GM12801 (cell line): ENCODE data around the gene EXOC4.

Source experiments
- TF ChIP-seq, protein P1 (sequence below): IDR thresholded peaks from one replicate; pipeline ENCODE4 v1.5.1; 2011; ENCODE audit warnings: control low read depth; ENCODE audit not compliant: insufficient read length; ENCODE audit errors: extremely low read depth

EXOC4 gene

DNA sequence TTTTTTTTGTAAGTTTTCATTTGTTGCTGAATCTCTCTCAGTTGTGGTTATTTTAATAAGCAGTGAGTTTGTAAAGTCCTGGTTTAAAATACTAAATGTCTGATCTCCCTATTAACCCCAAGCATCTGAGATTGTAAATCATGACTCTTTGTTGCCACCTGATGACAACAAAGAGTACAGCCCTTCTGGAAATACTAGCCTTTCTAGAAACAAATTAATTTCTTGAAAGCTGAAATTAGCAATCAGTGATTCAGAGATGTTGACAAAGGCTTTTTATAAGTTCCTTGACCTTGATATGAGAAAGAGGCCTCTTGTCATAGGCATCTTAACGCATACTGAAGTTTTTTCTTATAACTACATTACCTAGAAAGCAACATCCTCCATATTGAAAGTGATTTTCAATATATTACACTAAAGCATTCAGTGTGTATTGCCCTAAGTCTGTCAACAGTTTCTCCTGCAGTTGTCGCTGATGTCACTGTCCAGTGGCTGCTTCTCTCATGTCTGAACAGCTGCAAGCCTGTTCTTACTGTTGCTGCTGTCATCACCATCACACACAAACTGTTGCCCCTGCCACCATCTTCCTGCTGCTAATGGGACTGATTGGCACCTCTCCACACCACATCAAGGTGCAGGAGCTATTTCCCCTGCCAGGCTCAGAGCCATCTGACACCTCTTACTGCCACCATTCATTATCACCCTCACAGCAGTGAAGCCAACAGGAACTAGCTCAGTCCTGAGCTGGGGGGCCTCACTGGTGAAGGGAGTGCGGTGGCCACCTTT is 779.1 kb downstream of the EXOC4 start:
- TF ChIP-seq, protein P1, sequence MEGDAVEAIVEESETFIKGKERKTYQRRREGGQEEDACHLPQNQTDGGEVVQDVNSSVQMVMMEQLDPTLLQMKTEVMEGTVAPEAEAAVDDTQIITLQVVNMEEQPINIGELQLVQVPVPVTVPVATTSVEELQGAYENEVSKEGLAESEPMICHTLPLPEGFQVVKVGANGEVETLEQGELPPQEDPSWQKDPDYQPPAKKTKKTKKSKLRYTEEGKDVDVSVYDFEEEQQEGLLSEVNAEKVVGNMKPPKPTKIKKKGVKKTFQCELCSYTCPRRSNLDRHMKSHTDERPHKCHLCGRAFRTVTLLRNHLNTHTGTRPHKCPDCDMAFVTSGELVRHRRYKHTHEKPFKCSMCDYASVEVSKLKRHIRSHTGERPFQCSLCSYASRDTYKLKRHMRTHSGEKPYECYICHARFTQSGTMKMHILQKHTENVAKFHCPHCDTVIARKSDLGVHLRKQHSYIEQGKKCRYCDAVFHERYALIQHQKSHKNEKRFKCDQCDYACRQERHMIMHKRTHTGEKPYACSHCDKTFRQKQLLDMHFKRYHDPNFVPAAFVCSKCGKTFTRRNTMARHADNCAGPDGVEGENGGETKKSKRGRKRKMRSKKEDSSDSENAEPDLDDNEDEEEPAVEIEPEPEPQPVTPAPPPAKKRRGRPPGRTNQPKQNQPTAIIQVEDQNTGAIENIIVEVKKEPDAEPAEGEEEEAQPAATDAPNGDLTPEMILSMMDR = no peak

DNA sequence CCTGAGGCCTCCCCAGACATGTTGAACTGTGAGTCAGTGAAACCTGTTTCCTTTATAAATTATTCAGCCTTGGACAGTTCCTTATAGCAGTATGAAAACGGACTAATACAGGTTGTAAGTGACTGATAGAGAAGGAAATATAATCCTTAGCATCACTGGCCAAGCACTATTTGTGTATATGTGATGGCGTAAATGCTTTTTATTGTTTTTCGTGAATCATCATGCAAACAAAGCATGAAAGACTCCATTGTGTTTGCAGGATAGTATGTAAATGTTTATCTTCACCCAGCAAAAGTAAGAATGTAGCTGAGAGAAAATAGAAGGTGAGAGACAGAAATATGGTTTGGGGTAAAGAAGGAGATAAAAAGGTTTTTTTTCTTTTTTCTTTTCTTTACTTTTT is 781.8 kb downstream of the EXOC4 start:
- TF ChIP-seq, protein P1 = no peak

DNA sequence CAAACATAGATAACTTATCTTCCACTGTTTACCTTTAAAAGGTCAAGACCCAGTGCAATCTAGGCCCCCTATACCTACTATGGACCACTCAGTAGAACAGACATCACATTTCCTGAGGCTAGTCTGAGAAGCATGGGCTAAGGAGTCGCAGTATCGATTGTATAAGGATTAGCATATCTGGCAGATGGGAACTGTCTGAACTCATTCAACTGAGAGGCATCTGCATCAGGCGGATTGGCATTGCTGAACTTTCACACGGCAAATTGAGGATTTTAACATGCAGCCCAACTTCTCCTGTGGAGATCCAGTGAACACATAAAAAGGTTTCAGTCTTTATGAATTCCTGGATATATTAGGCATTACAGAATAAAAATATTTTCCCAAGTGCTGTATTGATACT is 785.1 kb downstream of the EXOC4 start:
- TF ChIP-seq, protein P1 = no peak

DNA sequence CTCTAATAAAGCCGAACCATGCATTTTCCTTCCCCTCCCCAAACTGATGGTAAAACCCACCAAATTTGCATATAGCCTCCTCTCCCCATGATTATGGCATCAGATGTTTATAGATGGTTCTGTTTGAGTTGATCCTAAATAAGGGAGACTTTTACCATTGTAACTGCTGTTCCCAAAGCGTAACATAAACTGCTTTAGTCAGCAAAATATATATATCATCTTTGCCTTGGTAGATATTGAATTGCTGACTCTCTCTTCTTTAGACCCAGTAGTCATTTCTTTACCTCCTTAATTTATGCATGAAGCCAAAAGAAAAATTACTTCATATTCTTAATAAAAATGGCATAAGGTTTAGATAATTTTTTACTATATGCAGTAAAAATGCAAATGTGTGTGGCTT is 788.1 kb downstream of the EXOC4 start:
- TF ChIP-seq, protein P1 = no peak

DNA sequence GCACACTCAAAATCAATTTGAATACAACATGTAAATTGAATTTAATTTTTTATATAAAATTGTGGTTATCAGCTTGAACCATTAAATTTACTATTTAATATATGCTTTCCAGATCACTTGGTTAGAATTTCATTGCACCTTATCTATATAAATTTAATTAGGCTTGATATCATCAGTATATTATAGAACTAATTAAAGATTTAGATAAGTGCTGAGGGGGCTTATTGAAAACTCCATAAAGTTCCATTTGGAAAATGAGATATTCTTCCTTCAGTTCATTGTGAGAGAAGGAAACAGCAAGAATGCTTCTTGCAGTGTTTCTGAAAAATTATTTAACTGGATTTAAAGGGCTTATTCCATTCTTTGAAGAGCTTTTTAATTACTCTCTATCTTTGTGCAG is 788.6 kb downstream of the EXOC4 start:
- TF ChIP-seq, protein P1 = no peak

DNA sequence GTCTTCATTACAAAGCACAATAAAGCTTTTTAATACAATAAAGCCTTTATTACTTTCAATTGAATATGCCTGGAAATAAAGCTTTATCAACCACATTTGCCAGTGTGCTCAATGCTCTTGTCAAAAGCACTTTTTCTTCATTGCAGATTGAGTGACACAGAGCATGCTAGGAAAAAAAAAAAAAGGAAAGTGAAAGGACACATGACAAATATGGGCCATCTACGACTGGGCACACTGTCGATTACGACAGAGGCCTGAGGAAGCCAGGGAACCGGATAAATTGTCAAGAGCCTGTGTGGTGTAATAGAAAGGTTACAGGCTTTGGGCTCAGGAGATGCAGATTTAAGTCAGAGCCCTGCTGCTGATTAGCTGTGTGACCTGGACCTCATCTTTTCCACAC is 789.4 kb downstream of the EXOC4 start:
- TF ChIP-seq, protein P1 = no peak

DNA sequence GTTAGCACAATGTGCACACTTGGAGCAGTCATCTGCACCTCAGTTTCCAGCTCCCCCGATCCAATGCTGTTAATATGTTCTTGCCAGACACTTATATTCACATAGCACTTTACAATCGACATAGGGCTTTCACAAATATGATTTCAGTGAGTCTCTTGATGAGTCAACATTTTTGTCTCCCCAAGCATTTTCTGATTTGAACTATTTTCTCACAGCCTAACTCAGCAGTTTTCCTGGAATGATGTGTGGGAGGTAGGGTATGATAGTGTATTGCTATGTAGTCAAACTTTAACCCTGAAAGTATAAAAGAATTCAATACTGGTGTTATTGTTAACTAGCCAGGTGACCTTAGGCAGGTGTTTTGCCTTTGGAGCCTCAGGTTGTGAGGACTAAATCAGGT is 791.8 kb downstream of the EXOC4 start:
- TF ChIP-seq, protein P1 = no peak
